Measurements from ENCODE around the gene DENND2D.

The DENND2D gene

DNA sequence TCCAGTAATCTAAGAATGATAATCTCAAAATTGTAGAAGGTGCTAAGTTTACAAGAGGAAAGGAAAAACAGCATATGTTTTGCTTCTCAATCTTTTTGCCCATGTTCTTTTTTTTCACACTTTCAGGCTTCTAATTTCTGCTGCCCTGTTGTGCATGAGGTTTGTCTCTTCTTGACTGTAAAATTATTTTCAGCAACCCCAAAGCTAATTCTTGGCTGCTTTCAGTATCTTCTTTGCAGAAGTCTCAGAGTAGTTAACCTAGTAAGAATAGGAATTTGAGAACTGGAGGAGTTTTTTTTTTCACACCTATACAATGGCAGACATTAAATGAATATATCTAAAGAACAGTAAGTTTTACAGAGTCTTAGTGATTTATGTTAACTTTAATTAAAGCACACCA is 26.4 kb downstream of the DENND2D start:
- H3K36me3 ChIP-seq, result peaks cover 8% of the 10 kb centered on the region

GRCh38 chr1:111172463-111172862 is 28.0 kb downstream of the DENND2D start:
- Histone ChIP-seq H3K4me3 (ENCODE audit: low read depth, low read length) (no peak overlapping the region), H3K27me3 (ENCODE audit: insufficient read depth, low read depth, severe bottlenecking) (no peaks in the 10 kb centered on the region), H3K36me3 (peaks cover 15% of the 10 kb centered on the region), H3K9me3 (ENCODE audit: severe bottlenecking) (no peaks in the 10 kb centered on the region), H3K27ac (no peak overlapping the region)
- TF ChIP-seq, protein P1, sequence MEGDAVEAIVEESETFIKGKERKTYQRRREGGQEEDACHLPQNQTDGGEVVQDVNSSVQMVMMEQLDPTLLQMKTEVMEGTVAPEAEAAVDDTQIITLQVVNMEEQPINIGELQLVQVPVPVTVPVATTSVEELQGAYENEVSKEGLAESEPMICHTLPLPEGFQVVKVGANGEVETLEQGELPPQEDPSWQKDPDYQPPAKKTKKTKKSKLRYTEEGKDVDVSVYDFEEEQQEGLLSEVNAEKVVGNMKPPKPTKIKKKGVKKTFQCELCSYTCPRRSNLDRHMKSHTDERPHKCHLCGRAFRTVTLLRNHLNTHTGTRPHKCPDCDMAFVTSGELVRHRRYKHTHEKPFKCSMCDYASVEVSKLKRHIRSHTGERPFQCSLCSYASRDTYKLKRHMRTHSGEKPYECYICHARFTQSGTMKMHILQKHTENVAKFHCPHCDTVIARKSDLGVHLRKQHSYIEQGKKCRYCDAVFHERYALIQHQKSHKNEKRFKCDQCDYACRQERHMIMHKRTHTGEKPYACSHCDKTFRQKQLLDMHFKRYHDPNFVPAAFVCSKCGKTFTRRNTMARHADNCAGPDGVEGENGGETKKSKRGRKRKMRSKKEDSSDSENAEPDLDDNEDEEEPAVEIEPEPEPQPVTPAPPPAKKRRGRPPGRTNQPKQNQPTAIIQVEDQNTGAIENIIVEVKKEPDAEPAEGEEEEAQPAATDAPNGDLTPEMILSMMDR (IDR thresholded peaks at IDR 0.05; ENCODE audit: low read depth, low read length), result no peak
- DNase-seq, result no peak

More for the DNA sequence above, 26.4 kb downstream of the DENND2D start:
- no peak for DNase-seq
- H3K27me3 ChIP-seq (ENCODE audit: insufficient read depth, low read depth, severe bottlenecking), result no peaks in the 10 kb centered on the region
- no peak overlapping the region for H3K4me3 ChIP-seq (ENCODE audit: low read depth, low read length)
- H3K9me3 ChIP-seq (ENCODE audit: severe bottlenecking), result no peaks in the 10 kb centered on the region
- TF ChIP-seq, protein P1 (IDR thresholded peaks at IDR 0.05; ENCODE audit: low read depth, low read length), result no peak
- H3K27ac ChIP-seq, result no peak overlapping the region

DNA sequence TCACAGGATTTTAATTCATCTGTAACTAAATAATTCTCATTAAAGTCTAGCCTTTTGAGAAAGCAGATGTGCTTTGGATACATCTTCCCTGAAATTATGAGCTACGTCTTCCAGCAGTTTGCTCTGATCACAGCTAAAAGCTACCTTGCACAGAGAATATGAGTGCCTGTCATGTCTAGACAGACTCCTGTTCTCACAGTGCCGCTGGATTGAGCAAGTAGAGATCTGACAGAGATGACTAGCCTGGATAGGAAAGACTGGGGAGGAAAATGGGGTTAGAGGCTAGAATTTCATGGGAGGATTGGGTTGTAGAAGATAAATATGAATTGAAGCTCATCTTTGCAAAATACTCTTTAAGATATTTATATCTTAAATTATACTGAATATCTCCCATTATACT is 36.3 kb downstream of the DENND2D start:
- DNase-seq, result no peak
- Histone ChIP-seq H3K9me3 (ENCODE audit: severe bottlenecking) (no peaks in the 10 kb centered on the region), H3K36me3 (peaks cover 35% of the 10 kb centered on the region), H3K4me3 (ENCODE audit: low read depth, low read length) (no peak overlapping the region), H3K27me3 (ENCODE audit: insufficient read depth, low read depth, severe bottlenecking) (no peaks in the 10 kb centered on the region), H3K27ac (no peak overlapping the region)
- TF ChIP-seq, protein P1 (IDR thresholded peaks at IDR 0.05; ENCODE audit: low read depth, low read length), result no peak

GRCh38 chr1:111163363-111163762 is 37.1 kb downstream of the DENND2D start:
- H3K27me3 ChIP-seq (ENCODE audit: insufficient read depth, low read depth, severe bottlenecking), result no peaks in the 10 kb centered on the region
- H3K4me3 ChIP-seq (ENCODE audit: low read depth, low read length), result no peak overlapping the region
- no peak overlapping the region for H3K27ac ChIP-seq
- DNase-seq, result no peak
- H3K36me3 ChIP-seq, result peaks cover 29% of the 10 kb centered on the region
- TF ChIP-seq, protein P1 (IDR thresholded peaks at IDR 0.05; ENCODE audit: low read depth, low read length), result no peak
- no peaks in the 10 kb centered on the region for H3K9me3 ChIP-seq (ENCODE audit: severe bottlenecking)

DNA sequence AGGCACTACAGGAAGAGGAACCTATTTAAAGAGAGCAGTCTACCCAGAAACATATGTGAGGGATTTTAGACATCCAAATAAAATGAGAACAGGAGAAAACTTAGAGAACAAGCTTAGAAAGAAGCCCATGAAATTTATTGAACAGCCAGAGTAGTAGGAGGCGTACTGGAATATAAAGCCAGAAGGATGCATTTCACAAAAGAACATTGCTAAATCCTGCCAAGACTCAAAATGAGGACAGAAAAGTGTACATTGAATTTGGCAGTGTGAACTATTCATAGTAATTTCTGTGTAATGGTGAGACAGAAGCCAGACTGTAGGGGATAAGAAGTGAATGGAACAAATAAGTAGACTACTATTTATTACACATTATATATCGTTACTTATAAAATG is 38.0 kb downstream of the DENND2D start:
- Histone ChIP-seq H3K36me3 (peaks cover 32% of the 10 kb centered on the region), H3K27me3 (ENCODE audit: insufficient read depth, low read depth, severe bottlenecking) (no peaks in the 10 kb centered on the region), H3K27ac (no peak overlapping the region), H3K4me3 (ENCODE audit: low read depth, low read length) (no peak overlapping the region), H3K9me3 (ENCODE audit: severe bottlenecking) (no peaks in the 10 kb centered on the region)
- TF ChIP-seq, protein P1 (IDR thresholded peaks at IDR 0.05; ENCODE audit: low read depth, low read length), result no peak
- DNase-seq, result no peak

GRCh38 chr1:111161843-111162487 is 38.5 kb downstream of the DENND2D start:
- H3K4me3 ChIP-seq (ENCODE audit: low read depth, low read length), result no peak overlapping the region
- H3K36me3 ChIP-seq, result peaks cover 33% of the 10 kb centered on the region
- DNase-seq, result no peak
- H3K27me3 ChIP-seq (ENCODE audit: insufficient read depth, low read depth, severe bottlenecking), result no peaks in the 10 kb centered on the region
- TF ChIP-seq, protein P1 (IDR thresholded peaks at IDR 0.05; ENCODE audit: low read depth, low read length), result no peak
- H3K27ac ChIP-seq, result no peak overlapping the region
- H3K9me3 ChIP-seq (ENCODE audit: severe bottlenecking), result no peaks in the 10 kb centered on the region
